ENCODE results near the gene RBP4.

The RBP4 gene

DNA sequence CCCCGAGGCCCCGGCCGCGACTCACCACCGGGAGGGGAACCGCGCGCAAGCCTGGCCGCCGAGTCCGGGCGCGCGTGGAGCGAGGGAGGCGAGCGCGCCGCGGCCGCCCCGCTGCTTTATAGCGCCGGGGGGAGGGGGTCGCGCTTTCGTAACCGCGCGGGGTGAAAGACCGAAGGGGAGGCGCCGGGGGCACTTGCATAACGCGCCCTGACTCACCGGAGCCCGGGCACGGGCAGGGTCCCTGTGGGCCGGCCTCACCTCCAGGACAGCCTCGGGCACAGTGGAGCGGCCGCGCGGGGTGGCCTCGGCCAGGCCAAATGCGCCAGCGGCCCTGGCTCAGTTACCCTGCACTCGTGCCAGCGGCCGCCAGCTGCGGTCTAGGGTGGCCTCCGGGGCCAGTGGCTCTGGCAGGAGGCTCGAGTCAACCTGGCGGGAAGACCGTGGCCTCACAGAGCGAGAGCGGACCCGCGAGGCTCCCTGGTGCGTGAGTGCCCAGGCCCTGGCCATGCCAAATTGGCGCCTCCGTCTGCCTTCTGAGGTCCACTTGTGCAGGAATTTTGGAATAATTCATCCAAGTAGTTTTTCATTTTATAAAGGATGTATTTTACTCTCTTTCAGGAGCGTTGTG is at the start of gene RBP4:
Gene RBP4, minus strand, starts transcription at position 90 of the 628 bp plus-strand sequence. CDS start 207 bp downstream, outside the sequence.
- DNase-seq: no peak

DNA sequence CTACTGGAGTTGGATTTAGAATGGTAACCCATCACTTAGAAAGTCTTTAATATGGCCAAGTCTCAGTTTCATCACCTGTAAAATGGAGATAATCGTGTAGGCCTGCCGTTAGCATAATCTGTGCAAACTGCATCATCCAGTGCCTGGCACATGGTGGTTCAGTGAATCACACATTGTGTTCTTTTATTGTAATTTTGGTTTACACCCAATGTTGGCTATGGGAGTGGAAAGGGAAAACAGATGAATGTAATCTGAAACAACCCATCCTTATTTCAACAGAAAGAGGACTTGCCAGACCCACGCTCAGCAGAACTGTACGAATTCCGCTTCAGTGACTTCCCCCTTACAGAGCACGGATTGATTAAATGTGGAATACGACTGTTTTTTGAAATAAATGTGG is 38.8 kb upstream of the RBP4 start:
- no peak for DNase-seq

- DNase-seq: no peak
Measured at GRCh38 chr10:93630625-93631557, 29.9 kb upstream of the RBP4 start.

DNA sequence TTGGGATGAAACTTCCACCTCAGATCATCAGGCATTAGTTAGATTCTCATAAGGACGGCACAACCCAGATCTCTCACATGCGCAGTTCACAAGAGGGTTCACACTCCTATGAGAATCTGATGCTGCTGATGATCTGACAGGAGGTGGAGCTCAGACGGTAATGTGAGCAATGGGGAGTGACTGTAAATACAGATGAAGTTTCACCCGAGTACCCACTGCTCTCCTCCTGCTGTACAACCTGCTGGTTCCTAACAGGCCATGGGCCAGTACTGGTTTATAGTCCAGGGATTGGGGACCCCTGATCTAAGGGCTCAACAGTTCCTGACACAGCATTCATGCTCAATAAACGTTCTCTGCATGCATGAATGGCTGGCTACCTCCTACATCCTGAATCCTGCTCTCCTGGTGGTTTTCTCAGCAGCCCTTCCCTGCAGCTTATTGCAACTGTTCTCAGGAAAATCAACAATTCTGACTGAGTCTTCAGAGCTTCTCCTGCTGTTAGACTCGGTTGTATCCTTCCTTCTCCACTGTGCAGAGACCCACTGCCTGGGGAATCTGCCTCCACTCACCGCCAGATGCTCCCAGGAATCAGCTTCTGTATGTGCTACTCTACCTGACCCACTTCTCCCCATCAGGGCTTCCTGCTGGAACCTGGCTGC is 28.7 kb upstream of the RBP4 start:
- DNase-seq: no peak

GRCh38 chr10:93628858-93629257 is 27.8 kb upstream of the RBP4 start:
- no peak for DNase-seq

GRCh38 chr10:93622942-93623341 is 21.9 kb upstream of the RBP4 start:
- no peak for DNase-seq

DNA sequence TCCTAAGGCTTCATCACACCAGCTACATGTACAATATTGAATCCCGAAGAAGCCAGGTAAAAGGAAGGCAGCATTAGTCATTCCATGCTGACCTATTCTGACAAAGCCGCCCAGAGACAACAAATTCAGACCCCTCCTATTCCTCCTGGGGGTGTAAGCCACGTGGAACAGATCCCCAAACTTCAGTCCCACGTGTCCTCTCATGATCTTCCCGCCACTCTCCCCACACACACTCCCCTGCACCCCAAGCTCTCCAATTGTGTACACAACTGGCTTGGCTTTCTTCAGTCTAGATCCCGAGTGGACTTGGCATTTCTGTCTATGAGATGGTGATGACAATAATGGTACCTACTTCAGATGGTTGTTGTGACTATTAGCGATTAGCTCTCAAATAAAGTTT is 19.9 kb upstream of the RBP4 start:
- DNase-seq: no peak

DNA sequence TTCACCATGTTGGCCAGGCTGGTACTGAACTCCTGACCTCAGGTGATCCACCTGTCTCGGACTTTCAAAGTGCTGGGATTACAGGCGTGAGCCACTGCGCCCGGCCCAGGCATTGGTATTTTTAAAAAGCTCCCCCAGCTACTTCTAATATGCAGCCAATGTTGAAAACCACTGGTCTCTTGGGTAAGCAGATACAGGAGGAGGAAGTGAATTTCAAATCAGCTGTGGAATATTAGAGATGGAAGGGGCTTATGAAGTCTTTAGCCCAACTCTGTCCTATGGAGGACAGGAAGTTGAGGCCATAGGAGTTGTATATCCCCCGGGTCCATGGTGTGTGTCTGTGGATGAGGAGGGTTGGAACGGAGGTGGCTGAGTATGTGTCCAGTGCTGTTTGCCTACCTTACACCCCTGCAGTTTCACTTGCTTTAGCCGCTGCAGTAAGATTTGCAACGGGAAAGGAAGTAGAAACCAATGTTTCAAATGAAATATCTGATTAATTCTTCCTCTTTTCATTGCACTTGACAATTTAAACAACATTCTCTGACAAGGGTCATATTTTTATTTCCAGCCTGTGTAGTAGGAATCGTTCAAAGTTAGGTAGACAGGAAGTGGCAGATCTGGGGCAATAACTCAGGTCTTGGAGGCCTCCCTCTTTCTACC is 14.7 kb upstream of the RBP4 start:
- no peak for DNase-seq

DNA sequence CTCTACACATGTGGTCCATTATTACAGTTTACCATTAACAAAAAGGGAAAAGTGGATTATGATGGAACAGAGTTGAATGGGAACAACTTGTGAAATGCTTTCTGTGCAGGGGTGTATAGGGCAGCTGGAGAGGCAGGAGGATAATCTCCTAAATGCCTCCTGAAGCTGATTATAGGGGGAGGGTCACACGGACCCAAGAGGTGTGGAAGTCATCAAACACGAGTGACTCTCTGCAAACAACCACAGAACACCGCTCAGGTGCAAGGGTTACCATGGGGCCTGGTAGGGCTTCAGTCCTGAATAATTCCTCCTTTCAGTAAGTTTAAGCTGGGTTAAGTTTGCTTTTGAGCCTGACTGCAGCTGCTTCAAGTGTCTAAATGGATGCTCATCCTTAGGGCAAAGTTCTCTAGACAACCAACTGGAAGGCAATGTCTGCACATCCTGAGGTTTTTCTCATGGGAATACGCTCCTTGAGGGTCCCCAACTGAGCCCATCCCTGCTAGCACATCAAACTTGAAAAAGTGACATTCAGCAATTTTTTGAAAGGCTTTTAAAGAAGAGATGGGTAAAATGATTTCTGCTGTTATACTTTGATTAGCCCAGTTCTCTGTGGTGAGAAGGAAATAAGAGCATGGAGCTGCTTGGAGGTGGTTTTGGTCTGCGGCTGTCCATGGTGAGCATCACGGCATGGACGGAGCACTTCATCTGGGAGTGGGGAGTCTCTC is 13.2 kb upstream of the RBP4 start:
- DNase-seq: no peak

GRCh38 chr10:93613126-93613525 is 12.1 kb upstream of the RBP4 start:
- DNase-seq: no peak

DNA sequence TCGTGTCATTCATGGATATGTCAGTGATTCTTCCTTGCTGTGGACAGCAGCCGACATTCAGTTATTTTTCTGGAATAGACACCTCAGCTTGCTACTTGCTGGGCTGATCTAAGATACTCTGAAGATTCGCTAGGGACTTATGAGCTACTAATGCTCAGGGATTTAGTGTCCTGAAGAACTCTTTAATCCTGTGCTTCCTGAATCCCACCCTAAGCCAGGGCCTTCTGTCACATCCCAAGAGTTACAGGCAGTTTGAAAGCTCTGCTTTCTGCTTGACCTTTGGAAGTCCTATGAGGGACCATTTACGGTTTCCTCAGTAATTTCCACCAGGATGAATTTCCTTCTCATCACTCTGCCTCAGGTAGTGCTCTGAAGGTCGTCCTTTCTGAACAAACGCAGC is 11.3 kb upstream of the RBP4 start, which contains the start of gene PDE6C:
Gene PDE6C, plus strand, starts transcription at position 227 of the 400 bp plus-strand sequence. CDS start 189 bp downstream, outside the sequence.
- no peak for DNase-seq

DNA sequence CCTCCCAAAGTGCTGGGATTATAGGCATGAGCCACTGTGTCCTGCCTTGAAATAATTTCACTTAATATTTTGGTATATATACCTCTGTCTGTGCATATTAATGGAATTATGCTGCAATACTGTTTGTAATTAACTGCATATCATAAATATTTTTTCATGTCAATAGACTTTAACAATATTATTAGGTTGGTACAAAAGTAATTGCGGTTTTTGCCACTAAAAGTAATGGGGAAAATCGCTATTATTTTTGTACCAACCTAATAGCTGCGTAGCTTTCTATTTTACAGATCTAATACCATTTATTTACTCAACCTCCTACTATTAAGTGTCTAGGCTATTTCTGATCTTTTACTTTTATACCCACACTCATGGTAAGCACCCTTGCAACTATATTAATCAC is 7.4 kb upstream of the RBP4 start:
- DNase-seq: no peak

- no peak for DNase-seq
Measured at GRCh38 chr10:93604146-93604545, 3.1 kb upstream of the RBP4 start.

DNA sequence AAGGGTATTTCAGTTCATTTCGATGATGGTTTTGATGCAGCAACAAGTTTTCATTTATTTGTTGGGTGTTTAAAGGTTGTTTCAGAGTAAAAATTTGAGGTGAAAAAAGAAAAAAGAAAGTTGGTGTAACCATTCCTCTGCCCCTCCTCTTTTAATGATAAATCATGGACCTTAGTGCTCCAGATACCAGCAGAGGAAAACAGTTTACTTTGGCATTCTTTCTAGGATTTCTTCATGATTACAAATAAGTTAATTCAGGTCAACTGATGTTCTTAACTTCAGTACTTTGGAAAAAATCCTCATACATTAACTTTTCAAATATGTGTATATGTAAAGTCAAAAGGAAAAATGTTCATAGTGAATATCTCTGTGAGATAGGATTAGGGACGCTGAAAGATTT is 2.0 kb upstream of the RBP4 start:
- DNase-seq: no peak

DNA sequence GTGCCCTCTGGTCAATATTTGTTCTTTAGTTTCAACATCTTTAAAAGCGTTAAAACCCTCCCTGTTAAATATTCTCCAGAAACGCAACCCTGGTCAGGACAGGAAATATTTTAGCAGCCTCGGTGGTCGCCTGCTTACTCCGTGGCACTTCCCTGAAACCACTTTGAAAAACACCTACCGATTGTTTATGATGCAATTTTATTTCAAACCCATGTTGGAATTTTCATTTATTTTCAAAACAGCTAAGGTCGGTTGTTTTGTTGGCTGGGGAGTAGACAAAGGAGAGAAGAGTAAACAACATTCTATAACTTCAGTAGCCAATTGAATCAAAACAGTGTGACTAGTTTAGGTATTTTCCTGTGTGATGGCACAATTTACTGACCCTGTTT is 733 bp upstream of the RBP4 start:
- no peak for DNase-seq

GRCh38 chr10:93600446-93601145 is 439 bp downstream of the RBP4 start:
- no peak for DNase-seq

DNA sequence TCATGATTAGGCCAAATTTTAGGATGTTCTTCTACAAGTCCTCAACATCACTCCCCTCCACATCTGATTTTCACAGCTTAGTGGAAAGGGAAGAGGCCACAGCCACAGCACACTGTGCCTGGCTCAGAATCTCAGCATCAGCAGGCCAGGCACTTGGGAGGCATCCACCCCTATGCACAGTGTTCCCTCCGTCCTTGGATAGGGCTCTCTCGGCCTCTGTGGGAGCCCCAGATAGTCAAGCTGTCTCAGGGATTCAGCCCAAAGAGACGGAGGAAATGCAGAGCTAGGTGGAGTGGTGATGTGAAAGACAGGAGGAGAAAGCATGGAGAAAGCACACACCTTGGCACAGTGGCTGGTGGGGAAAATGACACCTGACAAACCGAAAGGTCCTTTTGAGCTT is 1.3 kb downstream of the RBP4 start:
- DNase-seq: no peak

DNA sequence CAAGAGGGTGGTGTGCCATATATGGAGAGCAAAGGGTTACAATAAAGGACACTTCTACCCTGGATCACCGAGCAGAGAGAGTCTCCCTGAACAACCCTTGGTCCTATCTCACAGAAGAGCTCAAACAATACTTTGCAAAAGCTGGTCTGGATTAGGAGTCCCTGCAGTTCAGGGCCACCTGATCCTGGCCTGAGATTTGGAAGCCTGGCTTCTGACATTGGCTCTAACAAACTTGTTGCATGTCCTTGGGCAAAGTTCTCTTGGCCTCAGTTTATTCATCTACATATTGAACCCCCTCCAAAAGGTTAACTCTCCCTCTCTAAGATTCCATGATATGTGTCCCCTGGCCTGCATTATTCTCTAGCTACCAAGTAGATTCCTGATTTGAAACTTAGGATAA is 1.7 kb downstream of the RBP4 start:
- no peak for DNase-seq

GRCh38 chr10:93598157-93598556 is 2.9 kb downstream of the RBP4 start:
- DNase-seq: no peak

DNA sequence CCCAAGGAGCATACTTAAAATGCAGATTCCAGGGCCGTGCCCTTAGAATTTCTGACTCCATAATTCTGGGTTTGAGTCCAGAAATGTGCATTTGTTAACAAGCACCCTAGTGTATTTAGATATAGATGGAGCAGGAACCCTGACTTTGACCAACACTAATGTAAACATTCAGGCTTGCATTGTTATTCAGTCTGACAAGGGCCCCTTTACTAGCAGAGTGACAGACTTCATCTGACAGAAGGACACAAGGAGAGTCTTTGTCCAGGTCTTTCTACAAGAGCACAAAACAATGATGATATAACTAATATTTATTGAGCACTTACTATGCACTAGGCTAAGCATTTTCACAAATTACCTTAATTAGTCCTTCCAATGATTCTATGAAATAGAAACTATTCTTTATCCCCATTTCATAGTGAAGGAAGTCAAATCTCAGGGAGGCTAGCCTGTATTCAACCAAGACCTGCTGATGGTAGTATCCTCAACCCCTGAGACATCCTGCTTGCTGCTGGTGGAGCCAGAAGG is 3.9 kb downstream of the RBP4 start:
- no peak for DNase-seq

DNA sequence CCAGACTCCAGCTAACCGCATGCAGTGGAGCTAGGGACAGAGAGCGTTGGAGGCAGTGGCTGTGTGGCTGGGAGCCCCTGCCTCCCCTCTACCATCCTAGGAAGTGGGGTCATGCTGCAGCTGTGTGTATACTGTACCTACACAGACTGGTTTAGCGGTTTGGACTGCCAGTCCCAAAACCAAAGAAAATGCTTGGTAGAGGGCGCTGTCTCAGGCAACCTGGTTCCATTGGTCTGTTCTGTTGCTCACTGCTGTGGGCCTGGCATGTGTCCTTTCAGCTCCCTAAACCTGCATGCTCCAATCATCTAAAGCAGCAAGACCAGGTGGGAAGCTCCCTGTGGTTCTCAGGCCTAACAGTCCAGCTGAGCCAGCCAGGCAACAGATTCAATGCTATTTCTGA is 4.5 kb downstream of the RBP4 start:
- DNase-seq: no peak

All from CD4-positive, alpha-beta T cell treated with Interleukin-4 for 1 hour (primary cell).